RWPE1 (cell line): ENCODE data around the gene TMOD4.
"Not testable (repeated sequence)": the region's sequence is repeated elsewhere in the genome, so short reads cannot be mapped to it uniquely, and the experiment has no call there.

Experiments used
- CTCF ChIA-PET: fragments of 350-600 bp; sonication (Branson Sonifier 250); formaldehyde crosslinking; extraction: SDS; loops from one replicate; lab custom pipeline; 2021; lab: Yijun Ruan, JAX
- POLR2A ChIA-PET: fragments of 400-600 bp; formaldehyde crosslinking; extraction: SDS; loops from one replicate; lab custom pipeline; 2020; ENCODE audit warnings: antibody characterized with exemption; ENCODE audit not compliant: low non-redundant PET; lab: Yijun Ruan, JAX
- DNase-seq: peaks from one replicate; pipeline ENCODE4 v3.0.0; 2012; ENCODE audit warnings: low spot score
- H3K27ac ChIP-seq: fragments of 450-650 bp; 2 replicates; pipeline ENCODE4 v1.5.1; 2017
- TF ChIP-seq, protein P1 (sequence below): fragments of 450-650 bp; conservative IDR thresholded peaks from 2 replicates; pipeline ENCODE4 v1.5.1; 2017; ENCODE audit warnings: low read depth, mild to moderate bottlenecking

Gene TMOD4

DNA sequence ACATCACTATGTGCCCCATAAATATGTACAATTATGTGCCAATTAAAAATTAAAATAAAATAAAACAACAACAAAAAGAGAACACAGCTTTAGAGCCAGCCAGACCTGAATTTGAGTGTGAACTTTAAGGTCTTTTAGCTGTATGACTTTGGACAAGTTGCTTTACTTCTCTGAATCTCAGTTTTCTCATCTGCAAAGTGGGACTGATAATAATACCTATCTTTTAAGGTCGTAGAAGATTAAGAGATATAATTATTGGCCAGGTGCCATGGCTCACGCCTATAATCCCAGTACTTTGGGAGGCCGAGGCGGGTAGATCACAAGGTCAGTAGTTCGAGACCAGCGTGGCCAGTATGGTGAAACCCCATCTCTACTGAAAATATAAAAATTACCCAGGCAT, 17.5 kb upstream of the TMOD4 start:
- TF ChIP-seq, protein P1, sequence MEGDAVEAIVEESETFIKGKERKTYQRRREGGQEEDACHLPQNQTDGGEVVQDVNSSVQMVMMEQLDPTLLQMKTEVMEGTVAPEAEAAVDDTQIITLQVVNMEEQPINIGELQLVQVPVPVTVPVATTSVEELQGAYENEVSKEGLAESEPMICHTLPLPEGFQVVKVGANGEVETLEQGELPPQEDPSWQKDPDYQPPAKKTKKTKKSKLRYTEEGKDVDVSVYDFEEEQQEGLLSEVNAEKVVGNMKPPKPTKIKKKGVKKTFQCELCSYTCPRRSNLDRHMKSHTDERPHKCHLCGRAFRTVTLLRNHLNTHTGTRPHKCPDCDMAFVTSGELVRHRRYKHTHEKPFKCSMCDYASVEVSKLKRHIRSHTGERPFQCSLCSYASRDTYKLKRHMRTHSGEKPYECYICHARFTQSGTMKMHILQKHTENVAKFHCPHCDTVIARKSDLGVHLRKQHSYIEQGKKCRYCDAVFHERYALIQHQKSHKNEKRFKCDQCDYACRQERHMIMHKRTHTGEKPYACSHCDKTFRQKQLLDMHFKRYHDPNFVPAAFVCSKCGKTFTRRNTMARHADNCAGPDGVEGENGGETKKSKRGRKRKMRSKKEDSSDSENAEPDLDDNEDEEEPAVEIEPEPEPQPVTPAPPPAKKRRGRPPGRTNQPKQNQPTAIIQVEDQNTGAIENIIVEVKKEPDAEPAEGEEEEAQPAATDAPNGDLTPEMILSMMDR: no peak
- peak overlapping the region; percentile 60 for H3K27ac ChIP-seq
- POLR2A ChIA-PET: no interaction called here
- CTCF ChIA-PET: no interaction called here
- no peak for DNase-seq

DNA sequence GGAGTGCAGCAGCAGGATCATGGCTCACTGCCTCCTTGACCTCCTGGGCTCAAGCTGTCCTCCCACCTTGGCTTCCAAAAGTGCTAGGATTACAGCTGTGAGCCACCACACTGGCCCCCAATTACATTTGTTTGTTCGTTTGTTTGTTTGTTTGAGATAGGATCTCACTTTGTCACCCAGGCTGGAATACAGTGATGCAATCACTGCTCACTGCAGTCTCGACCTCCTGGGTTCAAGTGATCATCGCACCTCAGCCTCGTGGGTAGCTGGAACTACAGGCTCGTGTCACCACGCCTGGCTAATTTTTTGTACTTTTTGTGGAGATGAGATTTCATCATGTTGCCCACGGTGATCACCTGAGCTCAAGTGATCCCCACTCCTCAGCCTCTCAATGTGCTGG, 16.3 kb upstream of the TMOD4 start:
- CTCF ChIA-PET: no interaction called here
- no peak for DNase-seq
- TF ChIP-seq, protein P1: no peak
- POLR2A ChIA-PET: no interaction called here
- H3K27ac ChIP-seq: peak overlapping the region; percentile 53

DNA sequence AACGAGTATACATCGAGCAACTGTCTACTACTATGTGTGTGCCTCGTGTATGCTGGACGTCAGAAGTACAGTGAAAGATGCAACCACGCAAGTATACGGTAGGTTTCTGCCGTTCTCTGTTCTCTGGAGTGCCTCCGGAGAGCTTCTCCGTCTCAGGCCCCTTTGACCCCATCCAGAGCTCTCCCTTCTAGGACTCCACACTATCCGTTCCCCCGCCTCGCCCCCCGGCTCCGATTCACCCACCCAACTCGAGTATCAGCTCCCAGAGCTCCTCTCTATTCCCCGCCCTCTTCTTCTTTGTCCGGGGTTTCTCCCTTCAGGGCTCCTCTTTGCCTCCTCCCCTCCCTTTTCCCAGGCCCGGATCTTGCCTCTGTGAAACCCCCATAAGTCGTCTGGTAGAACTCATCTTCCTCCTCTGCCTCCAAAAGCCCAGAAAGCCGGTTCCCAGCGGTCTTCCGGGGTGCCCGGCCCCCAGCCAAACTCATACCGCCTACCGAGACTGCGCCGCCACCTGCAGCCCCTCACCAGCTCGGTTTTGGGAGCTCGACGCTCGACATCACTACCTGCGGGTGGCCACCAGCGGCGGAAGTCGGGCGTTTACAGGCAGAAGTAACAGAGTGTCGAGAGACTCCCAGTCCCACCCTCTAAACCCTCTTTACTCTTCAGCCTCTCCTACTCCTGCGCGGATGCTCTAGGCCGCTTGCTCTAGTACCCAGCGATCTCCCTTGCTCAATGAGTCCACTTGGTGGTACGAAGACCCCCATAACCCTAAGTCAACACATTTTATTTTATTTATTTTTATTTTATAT, 14.1 kb upstream of the TMOD4 start, which contains the start of gene VPS72:
Gene VPS72 (minus strand): TSS at position 561 of the 809 bp plus-strand sequence. CDS start 76 bp downstream, at position 485.
- TF ChIP-seq, protein P1: no peak
- CTCF ChIA-PET: interaction anchor here (0.7 kb wide), 1 partner anchor 345 kb away, joined by 3 read pairs; no protein-coding TSS in a partner anchor
- H3K27ac ChIP-seq: peak within 1 kb of the TSS; percentile 89
- peak; percentile 85 for DNase-seq
- POLR2A ChIA-PET: interaction anchor here (0.6 to 0.7 kb wide), 3 partner anchors 96 to 168 kb away, joined by 3 to 7 read pairs (median 5); no protein-coding TSS in a partner anchor

DNA sequence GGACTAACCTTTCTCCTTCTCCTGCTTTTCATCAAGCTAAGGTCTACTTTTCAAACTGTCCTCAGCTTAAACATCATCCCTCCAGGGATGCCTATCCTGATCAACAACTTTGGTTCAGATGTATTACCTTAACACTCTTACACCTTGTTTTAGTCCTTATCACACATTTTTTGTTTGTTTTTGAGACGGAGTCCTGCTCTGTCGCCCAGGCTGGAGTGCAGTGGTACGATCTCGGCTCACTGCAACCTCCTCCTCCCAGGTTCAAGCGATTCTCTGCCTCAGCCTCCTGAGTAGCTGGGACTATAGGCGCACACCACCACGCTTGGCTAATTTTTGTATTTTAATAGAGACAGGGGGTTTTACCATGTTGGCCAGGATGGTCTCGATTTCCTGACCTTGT, 12.9 kb upstream of the TMOD4 start:
- DNase-seq, POLR2A ChIA-PET, CTCF ChIA-PET: not testable (repeated sequence)
- peak overlapping the region; percentile 52 for H3K27ac ChIP-seq

DNA sequence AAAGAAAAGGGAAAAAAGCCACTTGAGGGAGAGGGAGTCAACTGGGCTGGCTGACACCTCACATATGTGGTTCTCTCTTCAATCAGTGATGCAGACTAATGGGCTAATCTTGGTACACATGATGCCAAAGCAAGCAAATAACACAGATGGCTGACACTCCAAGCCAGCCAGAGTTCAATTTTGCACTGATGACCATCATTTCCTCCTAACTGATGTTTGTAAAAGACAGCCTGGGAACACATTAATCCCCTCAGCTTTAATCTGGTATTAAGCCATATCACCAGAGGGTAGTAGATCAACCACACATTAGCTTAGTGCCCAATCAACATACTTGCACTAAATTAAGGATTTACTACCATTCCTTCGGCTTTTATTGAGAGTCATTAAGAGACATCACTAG, 11.4 kb upstream of the TMOD4 start:
- ChIA-PET POLR2A (no interaction called here), CTCF (interaction anchor here (0.5 kb wide), 1 partner anchor 506 kb away, joined by 3 read pairs; no protein-coding TSS in a partner anchor)
- no peak overlapping the region for H3K27ac ChIP-seq
- TF ChIP-seq, protein P1: no peak
- no peak for DNase-seq

DNA sequence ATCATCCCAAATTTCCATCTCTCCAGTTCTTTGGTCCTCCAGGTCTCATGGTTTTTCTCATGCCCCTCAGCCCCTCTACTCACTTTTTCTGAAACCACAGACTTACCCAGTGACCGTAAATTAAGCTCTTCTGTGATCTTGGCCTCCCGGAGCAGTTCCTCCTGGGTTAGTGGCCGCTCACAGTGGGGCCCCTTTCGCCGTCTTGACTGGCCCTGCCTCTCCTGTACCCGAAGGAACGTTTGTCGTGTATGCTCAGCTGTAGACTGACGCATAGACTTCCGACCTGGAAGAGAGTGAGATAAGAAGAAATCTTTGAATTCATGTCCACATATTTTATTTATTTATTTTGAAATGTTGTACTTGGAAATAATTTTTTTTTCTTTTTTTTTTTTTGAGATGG, 8.4 kb upstream of the TMOD4 start:
- no peak overlapping the region for H3K27ac ChIP-seq
- TF ChIP-seq, protein P1: no peak
- ChIA-PET POLR2A (no interaction called here), CTCF (no interaction called here)
- DNase-seq: no peak

DNA sequence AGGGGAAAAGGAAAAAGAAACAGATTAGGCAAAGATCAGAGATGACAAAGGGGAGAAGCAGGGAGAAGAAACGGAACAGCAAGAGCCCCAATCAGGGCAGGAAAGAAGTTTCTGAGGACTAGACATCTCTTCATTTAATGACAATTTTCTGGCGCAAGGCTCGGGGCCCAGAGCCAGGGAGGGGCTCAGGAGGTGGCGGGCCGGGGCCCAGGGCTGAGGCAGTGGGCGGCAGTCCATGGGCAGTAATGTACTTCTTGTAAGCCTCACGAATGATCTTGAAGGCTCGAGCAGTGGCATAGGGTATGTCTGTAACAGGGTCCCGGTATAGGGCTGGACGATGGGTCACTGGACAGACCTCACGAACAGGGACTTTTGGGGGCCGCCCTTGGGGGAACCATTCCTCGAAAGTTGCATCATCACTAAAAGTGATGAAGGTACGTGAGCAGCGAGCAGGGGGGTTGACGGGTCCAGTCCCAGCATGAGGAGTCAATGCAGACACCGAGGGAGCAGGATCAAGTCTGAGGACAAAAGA, 799 bp upstream of the TMOD4 start:
- CTCF ChIA-PET: interaction anchor here (0.5 to 0.7 kb wide), 2 partner anchors 35 to 613 kb away, joined by 4 to 6 read pairs; no protein-coding TSS in a partner anchor
- H3K27ac ChIP-seq: peak overlapping the region; percentile 17; the same call in 1 of the 2 replicates
- TF ChIP-seq, protein P1: no peak
- no peak for DNase-seq
- POLR2A ChIA-PET: no interaction called here
